ENCODE measurements around the gene PRR15L. TPM values are rescaled to one million over a fixed set of nuclear protein-coding genes. Genes with fewer than 3 reads are reported as not detected.

Gene PRR15L
- total RNA-seq, 4 donors from 2014 or later, result 0.87 TPM; not detected in 3

- Histone ChIP-seq H3K36me3 (peaks cover 0 to 14% of the 10 kb centered on the region in 2 donors), H3K4me1 (peaks cover 25 to 28% of the 10 kb centered on the region in 2 donors), H3K27ac (peak overlapping the region; percentile 74 to 77 (median 76)), H3K4me3 (no peak overlapping the region), H3K9me3 (no peaks in the 10 kb centered on the region), H3K27me3 (no peaks in the 10 kb centered on the region)
- TF ChIP-seq POLR2A (IDR thresholded peaks at IDR 0.05) (no peak), CTCF (IDR thresholded peaks at IDR 0.05 in 4 of 5, conservative IDR thresholded peaks at IDR 0.05 in 1 of 5) (no peak)
- intact Hi-C loops (cut with DNase I; ENCODE audit: low total_unique reads), result loop anchor here (1.0 to 10.0 kb wide), 4 partner anchors 22 to 183 kb away; partner anchors contain the start of gene SCRN2
- ATAC-seq (peak; percentile 57 to 83), DNase-seq (peak; percentile 59 to 65)
- in situ Hi-C loops (cut with MboI; ENCODE audit: low sequenced_read_pairs in 4 of 4), result loop anchor here in 1 of 4 donors (10.0 kb wide), 1 partner anchor 54 kb away; the partner anchor contains the start of gene SP2
These were observed 8.9 kb downstream of the PRR15L start for GRCh38 chr17:47948706-47949196.

GRCh38 chr17:47946929-47947397, 10.7 kb downstream of the PRR15L start:
- in situ Hi-C loops (cut with MboI; ENCODE audit: low sequenced_read_pairs in 4 of 4) (loop anchor here in 1 of 4 donors (10.0 kb wide), 1 partner anchor 52 kb away; the partner anchor contains the start of gene SP2), intact Hi-C loops (cut with DNase I; ENCODE audit: low total_unique reads) (loop anchor here (10.0 kb wide), 1 partner anchor 102 kb away; the partner anchor contains the start of gene SCRN2)
- Histone ChIP-seq H3K4me1 (peaks cover 34 to 35% of the 10 kb centered on the region in 2 donors), H3K27ac (peak overlapping the region; percentile 62 to 77 (median 76)), H3K4me3 (no peak overlapping the region), H3K27me3 (no peaks in the 10 kb centered on the region), H3K36me3 (peaks cover 0 to 20% of the 10 kb centered on the region in 2 donors), H3K9me3 (no peaks in the 10 kb centered on the region)
- TF ChIP-seq CTCF (IDR thresholded peaks at IDR 0.05 in 4 of 5, conservative IDR thresholded peaks at IDR 0.05 in 1 of 5), result peak; percentile 75 to 88 (median 83)
- no peak for TF ChIP-seq POLR2A (IDR thresholded peaks at IDR 0.05)
- peak; percentile 50 to 77 for DNase-seq
- peak; percentile 81 to 86 for ATAC-seq

- Histone ChIP-seq H3K4me3 (no peak overlapping the region), H3K9me3 (no peaks in the 10 kb centered on the region), H3K4me1 (peaks cover 35 to 37% of the 10 kb centered on the region in 2 donors), H3K36me3 (peaks cover 0 to 20% of the 10 kb centered on the region in 2 donors), H3K27me3 (no peaks in the 10 kb centered on the region), H3K27ac (peak overlapping the region; percentile 62 to 77 (median 76))
- intact Hi-C loops (cut with DNase I; ENCODE audit: low total_unique reads), result loop anchor here (10.0 kb wide), 1 partner anchor 102 kb away; the partner anchor contains the start of gene SCRN2
- in situ Hi-C loops (cut with MboI; ENCODE audit: low sequenced_read_pairs in 4 of 4), result loop anchor here in 1 of 4 donors (10.0 kb wide), 1 partner anchor 52 kb away; the partner anchor contains the start of gene SP2
- no peak for TF ChIP-seq CTCF (IDR thresholded peaks at IDR 0.05 in 4 of 5, conservative IDR thresholded peaks at IDR 0.05 in 1 of 5)
- TF ChIP-seq POLR2A (IDR thresholded peaks at IDR 0.05), result no peak
- DNase-seq, result no peak
- no peak for ATAC-seq
These were observed 11.2 kb downstream of the PRR15L start for GRCh38 chr17:47946516-47946915.

- intact Hi-C loops (cut with DNase I; ENCODE audit: low total_unique reads) (loop anchor here (10.0 kb wide), 1 partner anchor 101 kb away; the partner anchor contains the start of gene SCRN2), in situ Hi-C loops (cut with MboI; ENCODE audit: low sequenced_read_pairs in 4 of 4) (loop anchor here in 1 of 4 donors (10.0 kb wide), 1 partner anchor 51 kb away; the partner anchor contains the start of gene SP2)
- Histone ChIP-seq H3K27me3 (no peaks in the 10 kb centered on the region), H3K4me3 (no peak overlapping the region), H3K9me3 (no peaks in the 10 kb centered on the region), H3K36me3 (peaks cover 0 to 20% of the 10 kb centered on the region in 2 donors), H3K27ac (peak overlapping the region; percentile 62 to 77 (median 76)), H3K4me1 (peaks cover 35 to 40% of the 10 kb centered on the region in 2 donors)
- TF ChIP-seq POLR2A (IDR thresholded peaks at IDR 0.05) (no peak), CTCF (IDR thresholded peaks at IDR 0.05 in 4 of 5, conservative IDR thresholded peaks at IDR 0.05 in 1 of 5) (no peak)
- ATAC-seq, result no peak
- no peak for DNase-seq
These were observed 11.9 kb downstream of the PRR15L start for GRCh38 chr17:47945529-47946508.
